CD4-positive, CD25-positive, alpha-beta regulatory T cell (primary cell): Measurements from ENCODE around the gene ADAMTS10. TPM values are rescaled to one million over a fixed set of nuclear protein-coding genes. Genes with fewer than 3 reads are reported as not detected.

ENCODE experiments used
- ATAC-seq, 2 donors: fragments of 150-1000 bp; cut with Tn5 transposase; one replicate each; pipeline ENCODE4 v1.10.0; 2021; ENCODE audit warnings: low read depth in 2 of 2, moderate number of reproducible peaks in 2 of 2, moderate library complexity in 1 of 2
- DNase-seq, 3 donors: peaks; one replicate each; pipeline versions ENCODE4 v3.0.0 to v3.0.0-alpha.2; 2012 to 2022; ENCODE audit warnings: mixed read lengths in 1 of 3
- H3K27ac ChIP-seq: one replicate; pipeline ENCODE4 v1.7.0; 2013; ENCODE audit warnings: mild to moderate bottlenecking, low read length; ENCODE audit not compliant: insufficient read depth, poor library complexity, severe bottlenecking
- H3K27me3 ChIP-seq: one replicate; pipeline ENCODE4 v1.7.0; 2013; ENCODE audit warnings: low read length; ENCODE audit not compliant: control insufficient read depth, insufficient read depth
- H3K36me3 ChIP-seq: one replicate; pipeline ENCODE4 v1.7.0; 2013; ENCODE audit warnings: mild to moderate bottlenecking, low read length, moderate library complexity; ENCODE audit not compliant: control insufficient read depth, insufficient read depth
- H3K4me1 ChIP-seq: 2 replicates; pipeline ENCODE4 v1.7.0; 2013; ENCODE audit warnings: mild to moderate bottlenecking, low read length; ENCODE audit not compliant: insufficient read depth, control insufficient read depth, poor library complexity, severe bottlenecking
- H3K4me3 ChIP-seq: one replicate; pipeline ENCODE4 v1.7.0; 2013; ENCODE audit warnings: low read depth, mild to moderate bottlenecking, low read length, moderate library complexity
- H3K9me3 ChIP-seq, 2 experiments: 1 replicate in 1 of 2; 2 replicates in 1 of 2; pipeline ENCODE4 v1.7.0; 2013; ENCODE audit warnings: low read length in 2 of 2, mild to moderate bottlenecking in 1 of 2, moderate library complexity in 1 of 2; ENCODE audit not compliant: control insufficient read depth in 2 of 2
- H3K27ac Mint-ChIP-seq, 3 donors: one replicate each; pipeline ENCODE4 v1.8.0; 2020 to 2022; ENCODE audit warnings: mild to moderate bottlenecking in 3 of 3, mixed read lengths in 3 of 3, moderate library complexity in 2 of 3
- H3K27me3 Mint-ChIP-seq: one replicate; pipeline ENCODE4 v1.8.0; 2022; ENCODE audit warnings: mild to moderate bottlenecking, mixed read lengths
- H3K36me3 Mint-ChIP-seq: one replicate; pipeline ENCODE4 v1.8.0; 2020; ENCODE audit warnings: mixed read lengths
- H3K4me1 Mint-ChIP-seq, 4 donors: one replicate each; pipeline ENCODE4 v1.8.0; 2020 to 2022; ENCODE audit warnings: mixed read lengths in 4 of 4, mild to moderate bottlenecking in 1 of 4
- H3K4me3 Mint-ChIP-seq, 4 donors: one replicate each; pipeline ENCODE4 v1.8.0; 2020 to 2022; ENCODE audit warnings: mild to moderate bottlenecking in 4 of 4, mixed read lengths in 4 of 4, moderate library complexity in 3 of 4
- H3K9me3 Mint-ChIP-seq, 7 donors: one replicate each; pipeline ENCODE4 v1.8.0; 2020 to 2022; ENCODE audit warnings: mixed read lengths in 7 of 7, mild to moderate bottlenecking in 3 of 7, moderate library complexity in 2 of 7
- polyA plus RNA-seq, 4 donors: library from polyadenylated mRNA; unstranded; fragments of 300-500 nt; fragmentation: Illumina TruSeq; gene quantifications; one replicate each; pipeline ENCODE4 v1.2.3, GENCODE V29; 2021
- total RNA-seq: library from RNA; stranded (reverse); gene quantifications from one replicate; pipeline ENCODE4 v1.2.3, GENCODE V29; 2022

The ADAMTS10 gene
- total and polyA plus RNA-seq, 5 donors from 2014 or later = 0.42 to 17.9 (median 0.59) TPM

DNA sequence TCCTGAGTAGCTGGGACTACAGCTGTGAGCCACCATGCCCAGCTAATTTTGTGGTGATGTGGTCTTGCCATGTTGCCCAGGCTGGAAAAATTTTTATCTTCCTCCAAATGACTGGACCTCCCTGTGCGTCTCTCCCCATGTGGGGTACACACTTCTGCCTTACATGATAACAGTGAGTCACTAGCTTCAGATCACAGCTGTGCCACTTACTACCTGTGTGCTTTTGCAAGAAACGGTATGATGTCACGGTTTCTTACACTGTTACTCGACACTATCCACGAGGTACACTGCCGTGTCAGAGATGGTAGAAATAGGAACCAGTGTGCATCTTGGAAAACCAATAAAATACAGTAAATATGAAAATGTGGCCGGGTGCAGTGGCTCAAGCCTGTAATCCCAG lies 79.0 kb downstream of the ADAMTS10 start:
- Histone ChIP-seq H3K9me3 (no peaks in the 10 kb centered on the region), H3K4me3 (no peak overlapping the region), H3K4me1 (no peaks in the 10 kb centered on the region), H3K36me3 (peaks cover 67% of the 10 kb centered on the region), H3K27ac (no peak overlapping the region), H3K27me3 (no peaks in the 10 kb centered on the region)
- Mint-ChIP-seq H3K36me3 (peaks cover 29% of the 10 kb centered on the region), H3K27me3 (no peaks in the 10 kb centered on the region), H3K4me3 (no peak overlapping the region), H3K27ac (peak overlapping the region in 2 of 3 donors; percentile 40 to 71), H3K4me1 (peaks cover 0 to 17% (median 5%) of the 10 kb centered on the region in 4 donors), H3K9me3 (no peaks in the 10 kb centered on the region)
- no peak for ATAC-seq
- DNase-seq = no peak

Other genes with a start within 250 kb of the ADAMTS10 start
- gene ANGPTL4, start 246.6 kb downstream of the ADAMTS10 start, total RNA-seq = not detected
- not detected for gene ANGPTL4, start 246.6 kb downstream of the ADAMTS10 start, polyA plus RNA-seq
- gene RAB11B, start 220.4 kb downstream of the ADAMTS10 start, total RNA-seq = 102 TPM
- 10 to 100 TPM; 50.2 to 62.0 (median 51.6) TPM for gene RAB11B, start 220.4 kb downstream of the ADAMTS10 start, polyA plus RNA-seq
- 42.2 TPM for gene MARCHF2, start 197.4 kb downstream of the ADAMTS10 start, total RNA-seq
- 10 to 100 TPM; 34.3 to 58.4 (median 52.9) TPM for gene MARCHF2, start 197.4 kb downstream of the ADAMTS10 start, polyA plus RNA-seq
- gene HNRNPM, start 165.7 kb downstream of the ADAMTS10 start, total RNA-seq = 263 TPM
- gene HNRNPM, start 165.7 kb downstream of the ADAMTS10 start, polyA plus RNA-seq = 100 to 1,000 TPM; 161 to 221 (median 184) TPM
- 3.7 TPM for gene PRAM1, start 108.1 kb downstream of the ADAMTS10 start, total RNA-seq
- gene PRAM1, start 108.1 kb downstream of the ADAMTS10 start, polyA plus RNA-seq = under 1 TPM in 2 of 4 donors, not detected in 2; 0.06 to 0.21 TPM
- 35.1 TPM for gene ZNF414, start 96.5 kb downstream of the ADAMTS10 start, total RNA-seq
- 10 to 100 TPM in 3 of 4 donors, 1 to 10 TPM in 1; 9.7 to 15.0 (median 12.6) TPM for gene ZNF414, start 96.5 kb downstream of the ADAMTS10 start, polyA plus RNA-seq
- 289 TPM for gene MYO1F, start 33.3 kb downstream of the ADAMTS10 start, total RNA-seq
- gene MYO1F, start 33.3 kb downstream of the ADAMTS10 start, polyA plus RNA-seq = 10 to 100 TPM; 45.3 to 79.3 (median 61.5) TPM
- not detected for gene NFILZ, start 19.9 kb upstream of the ADAMTS10 start, total RNA-seq
- gene NFILZ, start 19.9 kb upstream of the ADAMTS10 start, polyA plus RNA-seq = not detected
- gene ACTL9, start 88.1 kb upstream of the ADAMTS10 start, total RNA-seq = not detected
- not detected for gene ACTL9, start 88.1 kb upstream of the ADAMTS10 start, polyA plus RNA-seq
- not detected for gene OR2Z1, start 110.9 kb upstream of the ADAMTS10 start, total RNA-seq
- gene OR2Z1, start 110.9 kb upstream of the ADAMTS10 start, polyA plus RNA-seq = not detected
- 22.9 TPM for gene ZNF558, start 221.6 kb upstream of the ADAMTS10 start, total RNA-seq
- gene ZNF558, start 221.6 kb upstream of the ADAMTS10 start, polyA plus RNA-seq = 10 to 100 TPM in 1 of 4 donors, 1 to 10 TPM in 3; 6.1 to 11.2 (median 6.7) TPM
- gene MBD3L1, start 221.7 kb upstream of the ADAMTS10 start, total RNA-seq = not detected
- not detected for gene MBD3L1, start 221.7 kb upstream of the ADAMTS10 start, polyA plus RNA-seq